ENCODE data around the gene VPREB3. TPM values are rescaled to one million over a fixed set of nuclear protein-coding genes. Genes with fewer than 3 reads are reported as not detected.

The VPREB3 gene
- total and polyA plus RNA-seq, 8 donors, result 0.78 to 0.80 TPM; not detected in 6

DNA sequence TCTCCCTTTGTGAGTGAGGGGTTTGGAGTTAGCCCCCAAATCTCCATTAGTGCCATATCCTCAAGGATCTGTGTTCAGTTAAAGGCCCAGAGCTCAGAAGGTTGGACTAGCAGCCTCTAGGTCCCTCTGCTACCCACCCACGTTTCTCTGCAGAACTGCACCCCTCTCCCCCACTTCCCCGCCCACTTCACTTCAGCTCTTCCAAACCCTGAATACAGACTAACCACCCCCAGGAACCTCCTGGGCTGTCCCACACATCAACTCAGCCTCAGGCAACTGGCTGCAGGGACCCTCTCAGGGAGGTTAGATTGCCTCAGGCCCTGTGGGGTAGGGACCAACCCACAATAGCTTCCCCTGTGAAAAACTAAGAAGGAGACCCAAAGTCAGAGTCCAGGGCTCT is 840 bp downstream of the VPREB3 start:
- no peaks in the 10 kb centered on the region for H3K36me3 ChIP-seq
- WGBS, 2 donors, result 74 to 85% methylated on average over 2 of the region's 2 CpGs
- no peak overlapping the region for H3K4me3 ChIP-seq
- H3K27me3 ChIP-seq, result no peaks in the 10 kb centered on the region
- ATAC-seq (no peak), DNase-seq (no peak), FAIRE-seq (no peak)
- TF ChIP-seq, protein P1, sequence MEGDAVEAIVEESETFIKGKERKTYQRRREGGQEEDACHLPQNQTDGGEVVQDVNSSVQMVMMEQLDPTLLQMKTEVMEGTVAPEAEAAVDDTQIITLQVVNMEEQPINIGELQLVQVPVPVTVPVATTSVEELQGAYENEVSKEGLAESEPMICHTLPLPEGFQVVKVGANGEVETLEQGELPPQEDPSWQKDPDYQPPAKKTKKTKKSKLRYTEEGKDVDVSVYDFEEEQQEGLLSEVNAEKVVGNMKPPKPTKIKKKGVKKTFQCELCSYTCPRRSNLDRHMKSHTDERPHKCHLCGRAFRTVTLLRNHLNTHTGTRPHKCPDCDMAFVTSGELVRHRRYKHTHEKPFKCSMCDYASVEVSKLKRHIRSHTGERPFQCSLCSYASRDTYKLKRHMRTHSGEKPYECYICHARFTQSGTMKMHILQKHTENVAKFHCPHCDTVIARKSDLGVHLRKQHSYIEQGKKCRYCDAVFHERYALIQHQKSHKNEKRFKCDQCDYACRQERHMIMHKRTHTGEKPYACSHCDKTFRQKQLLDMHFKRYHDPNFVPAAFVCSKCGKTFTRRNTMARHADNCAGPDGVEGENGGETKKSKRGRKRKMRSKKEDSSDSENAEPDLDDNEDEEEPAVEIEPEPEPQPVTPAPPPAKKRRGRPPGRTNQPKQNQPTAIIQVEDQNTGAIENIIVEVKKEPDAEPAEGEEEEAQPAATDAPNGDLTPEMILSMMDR (IDR thresholded peaks at IDR 0.05), result no peak
- peaks cover 0 to 6% (median 5%) of the 10 kb centered on the region in 3 donors for H3K4me1 ChIP-seq
- H3K27ac ChIP-seq, result no peak overlapping the region
- intact Hi-C loops (cut with DNase I), result no loop called here
- H3K9me3 ChIP-seq, result no peaks in the 10 kb centered on the region

- no peak overlapping the region for H3K4me3 ChIP-seq
- H3K27me3 ChIP-seq, result no peaks in the 10 kb centered on the region
- intact Hi-C loops (cut with DNase I), result no loop called here
- FAIRE-seq, result no peak
- no peak for ATAC-seq
- 94 to 95% methylated on average over 16 of the region's 16 CpGs for WGBS, 2 donors
- no peaks in the 10 kb centered on the region for H3K36me3 ChIP-seq
- H3K27ac ChIP-seq, result no peak overlapping the region
- no peak for DNase-seq
- H3K9me3 ChIP-seq, result no peaks in the 10 kb centered on the region
- peaks cover 0 to 6% (median 5%) of the 10 kb centered on the region in 3 donors for H3K4me1 ChIP-seq
- TF ChIP-seq, protein P1 (IDR thresholded peaks at IDR 0.05), result no peak
Observed at GRCh38 chr22:23752750-23753149, 1.5 kb downstream of the VPREB3 start.

- TF ChIP-seq, protein P1 (IDR thresholded peaks at IDR 0.05), result no peak
- no peaks in the 10 kb centered on the region for H3K9me3 ChIP-seq
- H3K27me3 ChIP-seq, result no peaks in the 10 kb centered on the region
- intact Hi-C loops (cut with DNase I), result no loop called here
- no peak for ATAC-seq
- H3K4me1 ChIP-seq, result peaks cover 0 to 6% (median 5%) of the 10 kb centered on the region in 3 donors
- FAIRE-seq, result no peak
- no peaks in the 10 kb centered on the region for H3K36me3 ChIP-seq
- 87 to 91% methylated on average over 8 to 9 of the region's 9 CpGs for WGBS, 2 donors
- peak in 2 of 6 donors; percentile 29 to 47 for DNase-seq
- H3K4me3 ChIP-seq, result no peak overlapping the region
- H3K27ac ChIP-seq, result peak overlapping the region in 2 of 4 donors; percentile 92
Observed at GRCh38 chr22:23752090-23752691, 2.0 kb downstream of the VPREB3 start.

DNA sequence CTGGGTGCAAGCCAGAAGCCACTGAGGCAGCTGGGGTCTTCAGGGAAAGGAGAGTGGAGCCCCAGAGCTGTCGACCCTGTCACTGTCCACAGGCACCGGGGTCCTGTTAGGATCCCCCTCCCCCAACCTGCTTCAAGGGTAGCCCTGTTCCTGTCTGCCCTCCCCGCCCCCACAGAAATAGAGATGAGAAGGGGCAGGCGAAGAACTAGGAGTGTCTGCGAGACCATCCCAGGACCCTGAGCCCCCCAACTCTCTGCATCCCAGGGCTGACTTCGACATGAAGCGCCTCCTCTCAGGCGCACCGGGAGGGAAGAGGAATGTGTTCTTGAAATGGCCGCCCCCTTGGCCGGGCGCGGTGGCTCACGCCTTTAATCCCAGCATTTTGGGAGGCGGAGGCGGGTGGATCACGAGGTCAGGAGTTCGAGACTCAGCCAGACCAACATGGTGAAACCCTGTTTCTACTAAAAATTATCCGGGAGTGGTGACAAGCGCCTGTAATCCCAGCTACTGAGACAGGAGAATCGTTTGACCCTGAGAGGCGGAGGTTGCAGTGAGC is 2.7 kb downstream of the VPREB3 start:
- Histone ChIP-seq H3K27me3 (no peaks in the 10 kb centered on the region), H3K9me3 (no peaks in the 10 kb centered on the region), H3K4me1 (peaks cover 0 to 6% (median 5%) of the 10 kb centered on the region in 3 donors), H3K4me3 (peak overlapping the region; percentile 58 to 78 (median 66)), H3K27ac (peak overlapping the region; percentile 81 to 93 (median 92)), H3K36me3 (no peaks in the 10 kb centered on the region)
- 8 to 11% methylated on average over 22 of the region's 22 CpGs for WGBS, 2 donors
- DNase-seq (peak in 2 of 6 donors; percentile 62 to 66), FAIRE-seq (no peak), ATAC-seq (peak; percentile 23 to 44 (median 32))
- TF ChIP-seq, protein P1 (IDR thresholded peaks at IDR 0.05), result no peak
- intact Hi-C loops (cut with DNase I), result no loop called here
